Loucy (cell line): ENCODE data around the gene RAB25.

Experiments used
- H2AFZ ChIP-seq: fragments of 200-600 bp; sonication (generic); 2 replicates; pipeline ENCODE4 v1.6.0; 2016; ENCODE audit warnings: antibody characterized with exemption, mild to moderate bottlenecking, low read length, moderate library complexity
- H3F3A ChIP-seq: fragments of 200-600 bp; 2 replicates; pipeline ENCODE4 v1.6.0; 2016; ENCODE audit warnings: antibody characterized with exemption, low read depth, mild to moderate bottlenecking
- H3K27me3 ChIP-seq: fragments of 200-600 bp; sonication (generic); 2 replicates; pipeline ENCODE4 v1.6.1; 2014; ENCODE audit warnings: low read length, mild to moderate bottlenecking; ENCODE audit not compliant: insufficient read depth, poor library complexity, severe bottlenecking
- H3K36me3 ChIP-seq: fragments of 200-600 bp; sonication (generic); 2 replicates; pipeline ENCODE4 v1.6.1; 2016; ENCODE audit warnings: low read length; ENCODE audit not compliant: insufficient read depth
- H3K4me1 ChIP-seq: fragments of 200-600 bp; sonication (generic); 2 replicates; pipeline ENCODE4 v1.5.1; 2014; ENCODE audit warnings: low read length, mild to moderate bottlenecking; ENCODE audit not compliant: insufficient read depth, poor library complexity, severe bottlenecking
- H3K4me2 ChIP-seq: fragments of 200-600 bp; sonication (generic); 2 replicates; pipeline ENCODE4 v1.6.0; 2014; ENCODE audit warnings: antibody characterized with exemption, low read length, low read depth, mild to moderate bottlenecking; ENCODE audit not compliant: poor library complexity, severe bottlenecking
- H3K4me3 ChIP-seq: fragments of 200-600 bp; sonication (generic); 2 replicates; pipeline ENCODE4 v1.5.1; 2014; ENCODE audit warnings: low read length, mild to moderate bottlenecking, mixed read lengths; ENCODE audit not compliant: poor library complexity, severe bottlenecking
- H3K79me2 ChIP-seq: fragments of 200-600 bp; sonication (generic); 2 replicates; pipeline ENCODE4 v1.6.1; 2014; ENCODE audit warnings: low read length; ENCODE audit not compliant: insufficient read depth
- H3K9ac ChIP-seq: fragments of 200-600 bp; sonication (generic); 2 replicates; pipeline ENCODE4 v1.6.0; 2014; ENCODE audit warnings: mild to moderate bottlenecking, low read depth, low read length, moderate library complexity; ENCODE audit not compliant: poor library complexity, severe bottlenecking
- H3K9me2 ChIP-seq: fragments of 200-600 bp; sonication (generic); replicated peaks from 2 replicates; pipeline ENCODE4 v1.6.1; 2016; ENCODE audit warnings: low read depth, low read length, mixed read lengths
- H3K9me3 ChIP-seq: fragments of 200-600 bp; sonication (generic); 2 replicates; pipeline ENCODE4 v1.6.1; 2014; ENCODE audit warnings: mild to moderate bottlenecking, antibody characterized with exemption, low read length, low read depth; ENCODE audit not compliant: insufficient read depth
- H4K20me1 ChIP-seq: fragments of 200-600 bp; sonication (generic); 2 replicates; pipeline ENCODE4 v1.6.0; 2014; ENCODE audit warnings: antibody characterized with exemption, low read length, mild to moderate bottlenecking; ENCODE audit not compliant: insufficient read depth, poor library complexity, severe bottlenecking
- EZH2phosphoT487 ChIP-seq: fragments of 200-600 bp; IDR thresholded peaks from 2 replicates; pipeline ENCODE4 v1.6.1; 2018; ENCODE audit warnings: antibody characterized with exemption, mild to moderate bottlenecking, moderate library complexity, borderline replicate concordance
- TF ChIP-seq, protein P1 (sequence below): fragments of 200-600 bp; sonication (generic); conservative IDR thresholded peaks from 2 replicates; pipeline ENCODE4 v1.5.1; 2014; ENCODE audit warnings: mild to moderate bottlenecking, antibody characterized with exemption, low read length

The RAB25 gene

GRCh38 chr1:156104065-156104810 is 43.3 kb downstream of the RAB25 start:
- no peak overlapping the region for H3K4me3 ChIP-seq
- H3K4me2 ChIP-seq: no peak overlapping the region
- H3K79me2 ChIP-seq: no peaks in the 10 kb centered on the region
- H3K9me3 ChIP-seq: no peaks in the 10 kb centered on the region
- H4K20me1 ChIP-seq: no peaks in the 10 kb centered on the region
- no peak overlapping the region for H2AFZ ChIP-seq
- peaks cover 9% of the 10 kb centered on the region for H3K4me1 ChIP-seq
- H3K9ac ChIP-seq: no peak overlapping the region
- TF ChIP-seq EZH2phosphoT487: no peak
- TF ChIP-seq, protein P1, sequence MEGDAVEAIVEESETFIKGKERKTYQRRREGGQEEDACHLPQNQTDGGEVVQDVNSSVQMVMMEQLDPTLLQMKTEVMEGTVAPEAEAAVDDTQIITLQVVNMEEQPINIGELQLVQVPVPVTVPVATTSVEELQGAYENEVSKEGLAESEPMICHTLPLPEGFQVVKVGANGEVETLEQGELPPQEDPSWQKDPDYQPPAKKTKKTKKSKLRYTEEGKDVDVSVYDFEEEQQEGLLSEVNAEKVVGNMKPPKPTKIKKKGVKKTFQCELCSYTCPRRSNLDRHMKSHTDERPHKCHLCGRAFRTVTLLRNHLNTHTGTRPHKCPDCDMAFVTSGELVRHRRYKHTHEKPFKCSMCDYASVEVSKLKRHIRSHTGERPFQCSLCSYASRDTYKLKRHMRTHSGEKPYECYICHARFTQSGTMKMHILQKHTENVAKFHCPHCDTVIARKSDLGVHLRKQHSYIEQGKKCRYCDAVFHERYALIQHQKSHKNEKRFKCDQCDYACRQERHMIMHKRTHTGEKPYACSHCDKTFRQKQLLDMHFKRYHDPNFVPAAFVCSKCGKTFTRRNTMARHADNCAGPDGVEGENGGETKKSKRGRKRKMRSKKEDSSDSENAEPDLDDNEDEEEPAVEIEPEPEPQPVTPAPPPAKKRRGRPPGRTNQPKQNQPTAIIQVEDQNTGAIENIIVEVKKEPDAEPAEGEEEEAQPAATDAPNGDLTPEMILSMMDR: no peak
- no peaks in the 10 kb centered on the region for H3F3A ChIP-seq
- no peaks in the 10 kb centered on the region for H3K27me3 ChIP-seq
- H3K9me2 ChIP-seq: no peaks in the 10 kb centered on the region
- H3K36me3 ChIP-seq: no peaks in the 10 kb centered on the region

DNA sequence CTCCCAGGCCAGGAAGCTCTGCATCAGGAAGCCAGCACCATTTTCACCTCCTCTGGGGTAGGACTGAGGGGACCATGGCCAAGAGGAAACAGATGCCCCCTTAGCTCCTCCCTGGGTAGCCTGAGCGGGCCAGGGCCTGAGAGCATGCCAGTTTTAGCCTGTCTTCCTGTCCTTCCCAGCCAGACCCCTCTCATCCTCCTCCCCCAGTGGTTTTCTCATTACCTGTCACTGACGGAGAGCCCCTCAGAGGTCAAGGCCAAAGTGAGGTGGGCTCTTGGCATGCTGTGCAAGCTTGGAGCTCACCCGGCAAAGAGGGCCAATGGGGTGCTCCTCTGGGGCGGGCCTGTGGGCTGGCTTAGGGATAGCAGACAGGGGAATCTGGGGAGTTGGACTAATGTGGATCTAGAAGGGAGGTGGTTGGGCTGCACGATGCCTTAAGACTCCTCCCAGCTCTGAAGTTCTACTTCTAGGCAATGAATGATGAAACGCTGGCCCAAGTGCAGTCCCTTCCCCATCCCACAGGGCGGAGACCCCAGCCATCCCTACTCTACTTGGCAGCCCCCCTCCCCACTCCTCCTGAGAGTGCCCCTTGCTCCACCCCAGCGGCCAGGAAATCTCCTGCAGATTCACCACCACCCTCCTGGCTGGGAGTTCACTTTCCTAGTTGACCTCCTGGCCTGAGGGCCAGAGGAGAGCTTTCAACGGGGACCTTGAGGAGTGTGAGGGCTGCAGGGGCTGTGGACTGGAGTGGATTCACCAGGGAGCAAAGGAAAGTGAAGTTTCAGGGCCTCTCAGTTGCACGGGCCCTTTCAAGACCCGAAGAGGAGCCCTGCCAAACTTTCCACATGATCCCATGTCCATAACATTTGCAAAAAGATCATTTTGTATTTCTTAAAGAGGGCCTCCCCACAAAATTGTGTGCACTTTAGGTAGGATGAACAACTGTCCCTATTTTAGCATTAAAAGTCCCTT is 44.2 kb downstream of the RAB25 start:
- Histone ChIP-seq H2AFZ (no peak overlapping the region), H3K4me1 (peaks cover 9% of the 10 kb centered on the region), H3K9me2 (no peaks in the 10 kb centered on the region), H3K9ac (no peak overlapping the region), H3K9me3 (no peaks in the 10 kb centered on the region), H3K27me3 (no peaks in the 10 kb centered on the region), H3K4me2 (no peak overlapping the region), H3K79me2 (no peaks in the 10 kb centered on the region), H3K4me3 (no peak overlapping the region), H3F3A (no peaks in the 10 kb centered on the region), H4K20me1 (no peaks in the 10 kb centered on the region), H3K36me3 (no peaks in the 10 kb centered on the region)
- TF ChIP-seq, protein P1: no peak
- no peak for TF ChIP-seq EZH2phosphoT487

DNA sequence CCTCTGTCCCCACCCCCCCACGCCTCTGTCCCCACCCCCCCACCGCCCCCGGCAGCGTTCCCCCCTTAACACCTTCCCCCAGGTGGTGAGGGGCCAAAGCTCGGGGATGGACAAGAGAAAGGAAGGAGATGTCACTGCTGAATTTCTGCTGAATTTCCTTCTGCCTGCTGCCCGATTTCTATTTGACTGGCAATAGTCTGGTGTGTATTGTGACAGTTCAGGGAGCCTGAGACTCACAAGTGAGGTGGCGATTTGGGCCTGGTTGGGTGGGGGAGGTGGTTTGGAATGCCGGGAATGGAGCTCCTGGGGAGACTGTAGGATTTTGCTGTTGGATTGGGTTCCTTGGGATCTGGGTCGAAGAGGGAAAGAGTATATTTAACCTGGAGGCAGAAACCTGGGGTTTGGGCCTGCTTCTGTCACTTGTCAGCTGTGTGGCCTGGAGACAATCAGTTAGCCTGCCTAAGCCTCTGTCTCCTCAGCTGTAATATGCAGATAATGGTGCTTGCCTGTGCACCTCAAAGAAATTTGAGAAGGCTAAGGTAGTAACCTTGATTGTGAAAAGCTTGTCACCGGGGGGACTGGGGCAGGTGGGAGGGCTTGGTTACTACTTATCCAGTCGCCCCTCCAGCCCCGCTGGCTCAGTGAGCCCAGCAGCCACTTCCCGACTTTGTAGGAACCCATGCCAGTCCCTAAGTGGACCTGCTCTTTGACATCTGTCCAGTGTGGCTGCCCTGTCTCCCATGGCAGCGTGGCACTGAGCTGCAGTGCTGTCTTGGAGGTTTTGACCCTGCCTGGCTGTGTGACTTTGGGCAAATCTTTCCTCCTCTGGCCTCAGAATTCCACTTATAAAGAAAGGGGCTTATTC is 45.9 kb downstream of the RAB25 start:
- Histone ChIP-seq H3K4me2 (no peak overlapping the region), H3K4me1 (peaks cover 9% of the 10 kb centered on the region), H4K20me1 (no peaks in the 10 kb centered on the region), H3K79me2 (no peaks in the 10 kb centered on the region), H3K9me2 (no peaks in the 10 kb centered on the region), H3K9me3 (no peaks in the 10 kb centered on the region), H3F3A (no peaks in the 10 kb centered on the region), H2AFZ (no peak overlapping the region), H3K9ac (no peak overlapping the region), H3K36me3 (no peaks in the 10 kb centered on the region), H3K27me3 (no peaks in the 10 kb centered on the region), H3K4me3 (no peak overlapping the region)
- no peak for TF ChIP-seq EZH2phosphoT487
- TF ChIP-seq, protein P1: no peak
